ENCODE measurements around the gene ZNF521.
"Not testable (repeated sequence)": the region's sequence is repeated elsewhere in the genome, so short reads cannot be mapped to it uniquely, and the experiment has no call there.

ZNF521 gene

DNA sequence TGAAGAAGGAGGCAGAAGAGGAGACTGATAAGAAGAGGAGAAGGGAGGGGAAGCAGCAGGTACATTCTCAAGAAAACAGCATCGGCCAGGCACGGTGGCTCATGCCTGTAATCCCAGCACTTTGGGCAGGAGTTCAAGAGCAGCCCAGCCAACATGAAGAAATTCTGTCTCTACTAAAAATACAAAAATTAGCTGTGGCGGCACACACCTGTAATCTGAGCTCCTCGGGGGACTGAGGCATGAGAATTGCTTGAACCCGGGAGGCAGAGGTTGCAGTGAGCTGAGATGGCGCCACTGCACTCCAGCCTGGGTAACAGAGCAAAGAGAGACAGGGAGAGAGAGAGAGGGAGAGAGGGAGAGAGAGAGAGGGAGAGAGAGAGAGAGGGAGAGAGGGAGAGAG, 318.8 kb downstream of the ZNF521 start:
- not testable (repeated sequence) for DNase-seq (ENCODE audit: low read depth)

DNA sequence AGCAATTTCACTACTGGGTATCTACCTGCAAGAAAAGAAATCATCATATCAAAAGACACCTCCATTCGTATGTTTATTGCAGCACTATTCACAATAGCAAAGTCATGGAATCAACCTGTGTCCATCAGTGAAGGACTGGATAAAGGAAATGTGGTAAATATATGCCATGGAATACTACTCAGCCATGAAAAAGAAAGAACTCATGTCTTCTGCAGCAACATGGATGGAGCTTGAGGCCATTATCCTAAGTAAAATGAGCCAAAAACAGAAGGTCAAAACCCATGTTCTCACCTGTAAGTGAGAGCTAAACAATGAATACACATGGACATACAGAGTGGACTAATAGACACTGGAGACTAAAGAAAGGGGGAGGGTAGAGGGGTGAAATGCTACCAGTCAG, 322.2 kb downstream of the ZNF521 start:
- DNase-seq (ENCODE audit: low read depth) = no peak

GRCh38 chr18:25019931-25020330, 332.0 kb downstream of the ZNF521 start:
- DNase-seq (ENCODE audit: low read depth) = no peak

- no peak for DNase-seq (ENCODE audit: low read depth)
Observed at GRCh38 chr18:25019086-25019860, 332.7 kb downstream of the ZNF521 start.

- no peak for DNase-seq (ENCODE audit: low read depth)
Observed at GRCh38 chr18:25016666-25017065, 335.3 kb downstream of the ZNF521 start.

DNA sequence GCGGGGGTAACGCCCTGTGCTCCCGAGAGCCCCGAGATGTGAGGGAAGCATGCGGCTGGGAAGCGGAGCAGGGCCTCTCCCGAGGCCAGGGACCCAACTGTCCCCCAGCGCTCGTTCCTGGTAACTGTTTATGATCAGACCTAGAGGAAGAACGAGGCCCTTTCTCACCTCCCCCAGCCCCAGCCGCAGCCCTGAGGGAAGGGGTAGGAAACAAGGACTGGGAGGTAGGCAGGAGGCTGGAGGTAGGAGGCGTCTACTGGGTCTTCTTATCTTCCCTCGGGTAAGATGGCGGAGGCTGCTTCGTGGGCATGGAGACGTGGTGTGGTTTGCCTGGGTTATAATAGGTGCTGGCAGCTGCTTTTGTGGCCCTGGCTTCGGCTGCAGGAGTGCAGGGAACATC, 335.8 kb downstream of the ZNF521 start:
- DNase-seq (ENCODE audit: low read depth) = no peak
